Esophagus muscularis mucosa (tissue), 4 donors: ENCODE data around the gene NTRK1.

Experiments
- EP300 ChIP-seq: sonication (generic); formaldehyde crosslinking; IDR thresholded peaks from one replicate; pipeline ENCODE4 v1.6.1; 2017; ENCODE audit warnings: antibody characterized with exemption
- POLR2A ChIP-seq: fragments of 450-650 bp; IDR thresholded peaks from one replicate; pipeline ENCODE4 v1.6.1; 2017; ENCODE audit warnings: antibody characterized with exemption, moderate library complexity, mild to moderate bottlenecking, low read depth
- TF ChIP-seq, protein P1 (sequence below), 3 experiments: fragments of 200-600 bp in 2 of 3; fragments of 450-650 bp in 1 of 3; sonication (generic) in 2 of 3; IDR thresholded peaks; one replicate each; pipeline ENCODE4 v1.5.1; 2017 to 2019; ENCODE audit warnings: antibody characterized with exemption in 3 of 3, mild to moderate bottlenecking in 2 of 3, moderate library complexity in 1 of 3

DNA sequence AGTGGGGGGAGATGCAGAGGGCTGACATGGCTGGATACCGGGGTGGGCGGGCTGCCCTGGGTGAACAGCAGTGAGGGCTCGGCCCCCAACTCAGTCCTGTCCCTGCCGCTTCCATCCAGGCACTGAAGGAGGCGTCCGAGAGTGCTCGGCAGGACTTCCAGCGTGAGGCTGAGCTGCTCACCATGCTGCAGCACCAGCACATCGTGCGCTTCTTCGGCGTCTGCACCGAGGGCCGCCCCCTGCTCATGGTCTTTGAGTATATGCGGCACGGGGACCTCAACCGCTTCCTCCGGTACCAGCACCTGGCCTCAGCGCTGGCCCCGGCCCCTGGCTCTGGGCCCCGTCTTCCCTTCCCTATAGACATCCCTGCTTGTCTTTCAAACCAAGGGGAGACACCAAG lies 15.6 kb downstream of the NTRK1 start:
- TF ChIP-seq, protein P1, sequence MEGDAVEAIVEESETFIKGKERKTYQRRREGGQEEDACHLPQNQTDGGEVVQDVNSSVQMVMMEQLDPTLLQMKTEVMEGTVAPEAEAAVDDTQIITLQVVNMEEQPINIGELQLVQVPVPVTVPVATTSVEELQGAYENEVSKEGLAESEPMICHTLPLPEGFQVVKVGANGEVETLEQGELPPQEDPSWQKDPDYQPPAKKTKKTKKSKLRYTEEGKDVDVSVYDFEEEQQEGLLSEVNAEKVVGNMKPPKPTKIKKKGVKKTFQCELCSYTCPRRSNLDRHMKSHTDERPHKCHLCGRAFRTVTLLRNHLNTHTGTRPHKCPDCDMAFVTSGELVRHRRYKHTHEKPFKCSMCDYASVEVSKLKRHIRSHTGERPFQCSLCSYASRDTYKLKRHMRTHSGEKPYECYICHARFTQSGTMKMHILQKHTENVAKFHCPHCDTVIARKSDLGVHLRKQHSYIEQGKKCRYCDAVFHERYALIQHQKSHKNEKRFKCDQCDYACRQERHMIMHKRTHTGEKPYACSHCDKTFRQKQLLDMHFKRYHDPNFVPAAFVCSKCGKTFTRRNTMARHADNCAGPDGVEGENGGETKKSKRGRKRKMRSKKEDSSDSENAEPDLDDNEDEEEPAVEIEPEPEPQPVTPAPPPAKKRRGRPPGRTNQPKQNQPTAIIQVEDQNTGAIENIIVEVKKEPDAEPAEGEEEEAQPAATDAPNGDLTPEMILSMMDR (IDR thresholded peaks at IDR 0.05) = no peak
- no peak for TF ChIP-seq EP300
- no peak for TF ChIP-seq POLR2A
